HL-60 (cell line): Measurements from ENCODE around the gene SLC41A3.

Experiments used
- DNase-seq, 2 experiments: peaks; one replicate each; pipeline ENCODE4 v3.0.0-alpha.2; 2010 to 2020; ENCODE audit warnings: low read depth in 1 of 2, low spot score in 1 of 2
- H3K27ac ChIP-seq: fragments of 250-450 bp; sonication (Bioruptor Pico); replicated peaks from 2 replicates; pipeline ENCODE4 v1.5.1; 2020; ENCODE audit warnings: mild to moderate bottlenecking, moderate library complexity
- H3K27me3 ChIP-seq: fragments of 250-450 bp; sonication (Bioruptor Pico); 2 replicates; pipeline ENCODE4 v1.5.1; 2021; ENCODE audit warnings: mild to moderate bottlenecking, moderate library complexity; ENCODE audit not compliant: insufficient read depth, poor library complexity, severe bottlenecking
- H3K4me3 ChIP-seq: replicated peaks from 2 replicates; pipeline ENCODE4 v1.5.1; 2011; ENCODE audit warnings: mild to moderate bottlenecking, control low read depth, low read length; ENCODE audit not compliant: insufficient read depth
- GABPA ChIP-seq: IDR thresholded peaks from 2 replicates; pipeline ENCODE4 v1.6.1; 2012; ENCODE audit warnings: low read depth
- POLR2AphosphoS5 ChIP-seq: IDR thresholded peaks from 2 replicates; pipeline ENCODE4 v1.6.1; 2012; ENCODE audit warnings: low read depth
- REST ChIP-seq: IDR thresholded peaks from 2 replicates; pipeline ENCODE4 v1.6.1; 2012; ENCODE audit warnings: low read depth; ENCODE audit not compliant: insufficient replicate concordance
- SPI1 ChIP-seq: IDR thresholded peaks from 2 replicates; pipeline ENCODE4 v1.6.1; 2012; ENCODE audit warnings: low read depth, mild to moderate bottlenecking, borderline replicate concordance
- TF ChIP-seq, protein P1 (sequence below): IDR thresholded peaks from one replicate; pipeline ENCODE4 v1.5.1; 2011; ENCODE audit warnings: low read length, control low read depth, inconsistent platforms; ENCODE audit not compliant: insufficient read depth

Gene SLC41A3

GRCh38 chr3:126028096-126028495 is 55.8 kb downstream of the SLC41A3 start:
- Histone ChIP-seq H3K27ac (no peak overlapping the region), H3K27me3 (no peaks in the 10 kb centered on the region), H3K4me3 (no peak overlapping the region)
- no peak for TF ChIP-seq POLR2AphosphoS5
- no peak for TF ChIP-seq GABPA
- no peak for TF ChIP-seq SPI1
- TF ChIP-seq REST: no peak
- TF ChIP-seq, protein P1, sequence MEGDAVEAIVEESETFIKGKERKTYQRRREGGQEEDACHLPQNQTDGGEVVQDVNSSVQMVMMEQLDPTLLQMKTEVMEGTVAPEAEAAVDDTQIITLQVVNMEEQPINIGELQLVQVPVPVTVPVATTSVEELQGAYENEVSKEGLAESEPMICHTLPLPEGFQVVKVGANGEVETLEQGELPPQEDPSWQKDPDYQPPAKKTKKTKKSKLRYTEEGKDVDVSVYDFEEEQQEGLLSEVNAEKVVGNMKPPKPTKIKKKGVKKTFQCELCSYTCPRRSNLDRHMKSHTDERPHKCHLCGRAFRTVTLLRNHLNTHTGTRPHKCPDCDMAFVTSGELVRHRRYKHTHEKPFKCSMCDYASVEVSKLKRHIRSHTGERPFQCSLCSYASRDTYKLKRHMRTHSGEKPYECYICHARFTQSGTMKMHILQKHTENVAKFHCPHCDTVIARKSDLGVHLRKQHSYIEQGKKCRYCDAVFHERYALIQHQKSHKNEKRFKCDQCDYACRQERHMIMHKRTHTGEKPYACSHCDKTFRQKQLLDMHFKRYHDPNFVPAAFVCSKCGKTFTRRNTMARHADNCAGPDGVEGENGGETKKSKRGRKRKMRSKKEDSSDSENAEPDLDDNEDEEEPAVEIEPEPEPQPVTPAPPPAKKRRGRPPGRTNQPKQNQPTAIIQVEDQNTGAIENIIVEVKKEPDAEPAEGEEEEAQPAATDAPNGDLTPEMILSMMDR: no peak
- DNase-seq: no peak

DNA sequence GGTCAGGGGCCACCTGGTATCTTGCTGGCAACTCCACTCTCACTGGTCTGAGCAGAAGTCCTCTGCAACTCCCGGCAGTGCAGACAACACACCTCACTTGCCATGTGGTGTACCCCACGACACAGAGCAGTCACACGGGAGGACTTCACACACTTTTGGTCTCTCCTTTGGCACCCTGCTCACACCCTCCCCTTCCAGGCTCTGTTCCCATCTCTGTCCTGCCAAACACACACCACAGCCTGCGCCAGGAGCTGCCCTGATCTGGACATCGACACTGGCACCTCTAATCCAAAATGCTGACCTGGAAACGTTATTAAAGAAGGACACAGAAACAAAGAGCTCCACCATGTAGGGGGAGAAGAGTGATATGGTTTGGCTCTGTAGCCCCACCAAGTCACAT is 57.2 kb downstream of the SLC41A3 start:
- DNase-seq: no peak
- TF ChIP-seq GABPA (no peak), POLR2AphosphoS5 (no peak), SPI1 (no peak), REST (no peak)
- TF ChIP-seq, protein P1: no peak
- Histone ChIP-seq H3K4me3 (no peak overlapping the region), H3K27me3 (no peaks in the 10 kb centered on the region), H3K27ac (no peak overlapping the region)

DNA sequence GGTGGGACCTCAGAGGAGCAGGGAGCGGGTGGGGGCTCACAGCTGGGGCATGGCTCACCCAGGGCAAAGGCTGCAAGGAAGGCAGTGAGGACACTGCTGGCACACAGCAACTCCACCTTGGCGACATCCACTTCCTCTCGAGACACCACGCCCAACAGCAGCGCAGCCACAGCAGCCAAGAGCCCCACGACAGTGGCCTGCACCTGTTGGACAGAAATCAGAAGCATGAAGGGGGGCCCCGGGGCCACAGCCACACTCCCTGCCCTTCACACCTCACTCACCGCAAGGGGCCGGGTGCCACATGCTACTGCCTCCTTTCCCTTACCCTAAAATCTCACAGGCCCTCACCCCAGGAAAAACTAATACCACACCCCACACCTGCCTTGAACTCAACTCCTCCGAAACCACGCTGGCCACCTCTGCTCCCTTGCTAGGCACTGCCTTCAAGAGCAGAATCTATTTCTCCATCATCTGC is 57.6 kb downstream of the SLC41A3 start:
- no peak overlapping the region for H3K27ac ChIP-seq
- no peaks in the 10 kb centered on the region for H3K27me3 ChIP-seq
- no peak for DNase-seq
- H3K4me3 ChIP-seq: no peak overlapping the region
- no peak for TF ChIP-seq SPI1
- no peak for TF ChIP-seq GABPA
- no peak for TF ChIP-seq POLR2AphosphoS5
- TF ChIP-seq, protein P1: no peak
- no peak for TF ChIP-seq REST
